ENCODE measurements around the gene RNU1-4. TPM values are rescaled to one million over a fixed set of nuclear protein-coding genes. Genes with fewer than 3 reads are reported as not detected.
"Not testable (repeated sequence)": the region's sequence is repeated elsewhere in the genome, so short reads cannot be mapped to it uniquely, and the experiment has no call there.

Gene RNU1-4
- 1 to 10 TPM in 1 of 4 donors, not detected in 3; 2.1 TPM for polyA plus RNA-seq (ENCODE audit: insufficient read length in 4 of 4)

DNA sequence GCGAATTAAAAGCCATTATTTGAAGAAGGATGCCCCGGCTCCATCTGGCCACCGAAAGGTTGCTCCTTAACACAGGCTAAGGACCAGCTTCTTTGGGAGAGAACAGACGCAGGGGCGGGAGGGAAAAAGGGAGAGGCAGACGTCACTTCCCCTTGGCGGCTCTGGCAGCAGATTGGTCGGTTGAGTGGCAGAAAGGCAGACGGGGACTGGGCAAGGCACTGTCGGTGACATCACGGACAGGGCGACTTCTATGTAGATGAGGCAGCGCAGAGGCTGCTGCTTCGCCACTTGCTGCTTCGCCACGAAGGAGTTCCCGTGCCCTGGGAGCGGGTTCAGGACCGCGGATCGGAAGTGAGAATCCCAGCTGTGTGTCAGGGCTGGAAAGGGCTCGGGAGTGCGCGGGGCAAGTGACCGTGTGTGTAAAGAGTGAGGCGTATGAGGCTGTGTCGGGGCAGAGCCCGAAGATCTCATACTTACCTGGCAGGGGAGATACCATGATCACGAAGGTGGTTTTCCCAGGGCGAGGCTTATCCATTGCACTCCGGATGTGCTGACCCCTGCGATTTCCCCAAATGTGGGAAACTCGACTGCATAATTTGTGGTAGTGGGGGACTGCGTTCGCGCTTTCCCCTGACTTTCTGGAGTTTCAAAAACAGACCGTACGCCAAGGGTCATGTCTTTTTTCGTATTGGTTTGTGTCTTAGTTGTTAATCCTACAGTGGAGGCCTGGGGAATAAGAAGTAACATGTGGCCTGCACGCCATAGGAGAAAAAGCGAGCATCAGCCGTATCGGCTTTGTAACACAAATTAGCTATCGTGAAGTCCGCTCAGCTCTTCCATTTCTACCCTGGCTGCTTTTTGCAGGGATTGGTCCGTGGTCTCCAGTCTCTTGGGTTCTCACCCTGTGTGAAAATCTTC, at the start of gene RNU1-4:
Gene RNU1-4, plus strand, starts transcription at position 470 of the 918 bp plus-strand sequence.
- not testable (repeated sequence) for DNase-seq (ENCODE audit: low read depth in 4 of 4, low spot score in 2 of 4)

DNA sequence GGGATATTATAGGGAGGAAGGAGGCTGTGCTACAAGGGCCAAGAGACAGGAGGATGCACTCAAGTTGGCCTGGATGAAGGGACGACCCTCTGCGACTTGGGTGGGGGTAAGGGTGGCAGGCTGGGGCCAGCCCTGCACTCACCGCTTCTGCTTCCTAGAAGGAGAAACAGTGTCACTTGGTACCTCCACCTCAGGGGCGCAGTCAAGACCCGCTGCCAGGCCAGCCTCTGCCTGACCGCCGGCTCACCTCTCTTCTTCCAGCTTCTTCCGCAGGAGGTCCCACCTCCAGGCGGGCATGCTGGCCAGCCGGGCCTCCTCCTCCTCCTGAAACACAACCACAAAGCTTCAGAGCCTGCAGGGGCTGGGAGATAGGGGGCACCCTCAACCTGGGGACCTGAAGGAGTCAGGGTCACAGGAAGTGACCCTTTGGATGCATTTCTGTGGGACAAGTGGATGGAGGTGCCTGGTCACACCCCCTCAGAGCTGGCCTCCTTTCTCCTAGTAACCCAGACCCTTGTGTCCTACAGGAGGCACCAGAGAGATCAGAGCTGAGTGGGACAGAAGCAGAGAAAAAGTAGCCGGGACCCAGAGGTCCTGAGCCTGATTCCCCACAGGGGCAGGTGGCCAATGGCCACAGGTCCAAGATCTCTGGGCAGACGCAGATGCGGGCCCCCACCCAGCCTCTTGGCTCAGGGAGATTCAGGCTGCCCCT, 49.2 kb upstream of the RNU1-4 start:
- not testable (repeated sequence) for DNase-seq (ENCODE audit: low read depth in 4 of 4, low spot score in 2 of 4)

GRCh38 chr1:16692283-16692682, 48.0 kb upstream of the RNU1-4 start:
- DNase-seq (ENCODE audit: low read depth in 4 of 4, low spot score in 2 of 4), result not testable (repeated sequence)

GRCh38 chr1:16692717-16693448, 47.4 kb upstream of the RNU1-4 start:
- DNase-seq (ENCODE audit: low read depth in 4 of 4, low spot score in 2 of 4), result not testable (repeated sequence)

- DNase-seq (ENCODE audit: low read depth in 4 of 4, low spot score in 2 of 4), result not testable (repeated sequence)
Observed at GRCh38 chr1:16693449-16694307, 46.6 kb upstream of the RNU1-4 start.

DNA sequence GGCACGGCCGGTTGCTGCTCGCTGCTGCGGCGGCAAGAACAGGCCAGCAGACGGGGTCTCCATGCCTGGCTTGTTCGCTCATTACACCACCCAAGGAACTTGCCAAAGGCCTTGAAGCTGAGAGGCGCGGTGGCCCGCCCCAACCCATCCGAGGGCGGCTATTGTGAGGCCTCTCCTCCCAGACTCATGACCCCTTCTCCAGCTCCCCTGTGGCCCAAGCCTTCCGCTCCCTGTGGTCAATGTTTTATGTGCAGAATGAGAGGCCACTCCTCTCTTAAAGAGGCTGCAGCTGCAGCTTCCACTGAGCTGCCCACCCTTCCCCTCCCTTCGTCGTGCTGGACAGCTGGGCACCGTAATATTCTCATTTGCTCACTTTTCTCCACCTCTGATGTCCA, 46.0 kb upstream of the RNU1-4 start:
- not testable (repeated sequence) for DNase-seq (ENCODE audit: low read depth in 4 of 4, low spot score in 2 of 4)

- not testable (repeated sequence) for DNase-seq (ENCODE audit: low read depth in 4 of 4, low spot score in 2 of 4)
Observed at GRCh38 chr1:16696507-16697150, 43.7 kb upstream of the RNU1-4 start.

- DNase-seq (ENCODE audit: low read depth in 4 of 4, low spot score in 2 of 4), result not testable (repeated sequence)
Observed at GRCh38 chr1:16697152-16697551, 43.2 kb upstream of the RNU1-4 start.

GRCh38 chr1:16699440-16699839, 40.9 kb upstream of the RNU1-4 start:
- not testable (repeated sequence) for DNase-seq (ENCODE audit: low read depth in 4 of 4, low spot score in 2 of 4)

- not testable (repeated sequence) for DNase-seq (ENCODE audit: low read depth in 4 of 4, low spot score in 2 of 4)
Observed at GRCh38 chr1:16700138-16700895, 40.0 kb upstream of the RNU1-4 start.

GRCh38 chr1:16701189-16701588, 39.1 kb upstream of the RNU1-4 start:
- DNase-seq (ENCODE audit: low read depth in 4 of 4, low spot score in 2 of 4), result not testable (repeated sequence)

GRCh38 chr1:16702280-16702679, 38.0 kb upstream of the RNU1-4 start:
- DNase-seq (ENCODE audit: low read depth in 4 of 4, low spot score in 2 of 4), result not testable (repeated sequence)

GRCh38 chr1:16703141-16703540, 37.2 kb upstream of the RNU1-4 start:
- DNase-seq (ENCODE audit: low read depth in 4 of 4, low spot score in 2 of 4), result not testable (repeated sequence)

DNA sequence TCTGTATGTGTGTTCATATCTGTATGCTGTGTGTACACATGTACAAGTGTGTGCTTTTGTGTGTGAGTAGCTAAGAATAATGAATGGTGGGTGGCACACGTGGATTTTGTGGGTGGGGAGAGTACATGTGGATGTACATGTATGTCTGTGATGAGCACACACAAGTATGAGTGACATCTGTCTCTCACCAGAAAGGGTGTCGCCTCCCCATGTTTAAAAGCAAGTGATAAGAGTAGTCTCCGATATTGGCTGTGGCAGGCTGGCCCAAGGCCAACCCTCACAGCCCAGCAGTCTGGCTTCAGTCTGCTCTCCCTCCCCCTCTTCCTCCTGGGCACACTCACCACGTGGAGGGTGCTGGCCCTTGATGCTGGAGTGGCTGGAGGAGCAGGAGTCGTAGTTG, 36.7 kb upstream of the RNU1-4 start:
- DNase-seq (ENCODE audit: low read depth in 4 of 4, low spot score in 2 of 4), result not testable (repeated sequence)

DNA sequence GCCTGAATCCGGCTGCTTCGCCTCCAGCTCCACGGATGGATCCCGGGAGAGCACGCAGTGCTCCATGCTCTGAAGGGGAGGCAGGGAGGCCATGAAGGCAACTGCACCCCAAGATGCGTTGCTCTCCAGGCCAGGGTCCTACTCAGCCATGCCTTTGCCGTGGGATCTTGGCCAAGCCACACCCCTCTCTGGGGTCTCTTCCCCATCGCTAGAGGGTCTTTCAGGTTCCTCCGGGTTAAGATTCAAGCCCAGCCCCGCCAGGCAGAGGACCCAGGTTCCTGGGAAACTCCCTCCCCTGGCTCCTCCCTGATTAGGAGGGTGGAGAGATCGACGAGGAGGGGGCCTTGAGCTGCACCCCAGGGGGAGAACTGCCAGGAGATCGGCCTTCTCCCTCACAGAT, 36.2 kb upstream of the RNU1-4 start:
- DNase-seq (ENCODE audit: low read depth in 4 of 4, low spot score in 2 of 4), result not testable (repeated sequence)

DNA sequence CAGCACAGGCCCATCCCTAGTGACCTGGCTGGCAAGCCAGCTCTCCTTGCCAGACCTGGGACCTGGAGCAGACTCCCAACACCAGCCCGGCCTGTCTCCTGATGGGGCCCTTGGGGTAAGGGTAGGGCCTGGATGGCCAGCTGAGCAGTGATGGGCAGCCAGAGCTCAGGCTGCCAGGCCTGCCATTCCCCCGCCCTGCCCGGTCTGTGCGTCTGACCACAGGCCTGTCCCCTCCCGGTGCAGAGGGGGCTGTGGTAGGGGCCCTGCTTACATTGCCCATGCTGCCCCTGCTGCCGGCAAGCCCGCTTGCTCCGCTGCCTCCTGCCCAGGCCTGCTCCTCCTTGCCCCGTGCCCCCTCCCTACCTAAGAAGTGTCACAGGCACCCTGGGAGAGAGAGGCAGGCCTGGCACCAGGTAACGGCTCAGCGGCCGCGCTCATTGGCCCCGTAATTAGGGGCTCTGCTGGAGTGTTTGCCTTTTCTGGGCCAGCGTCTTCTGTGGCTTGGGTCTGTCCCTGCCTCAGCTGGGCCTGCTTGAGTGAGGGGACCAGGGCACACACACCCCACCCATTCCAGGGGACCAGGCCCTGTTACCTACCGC, 35.7 kb upstream of the RNU1-4 start:
- DNase-seq (ENCODE audit: low read depth in 4 of 4, low spot score in 2 of 4), result not testable (repeated sequence)

DNA sequence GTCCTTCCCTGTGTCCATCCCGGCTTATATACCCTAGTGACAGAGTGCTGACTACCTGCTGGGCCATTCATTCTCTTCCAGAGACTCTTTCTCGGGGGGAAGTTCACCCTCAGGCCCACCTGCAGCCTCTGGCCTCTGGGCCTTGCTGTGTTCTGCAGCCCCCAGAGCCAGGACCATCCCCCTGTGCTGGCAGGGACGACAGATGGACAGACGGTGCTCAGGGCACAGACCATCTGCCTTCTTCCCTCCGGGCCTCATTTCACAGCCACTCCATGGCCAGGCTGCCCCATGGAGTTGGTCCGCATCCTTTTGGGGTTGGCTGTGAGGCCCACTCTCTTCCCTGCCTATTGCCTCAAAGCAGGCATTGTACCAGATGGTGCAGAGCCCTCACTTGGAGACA, 34.0 kb upstream of the RNU1-4 start:
- DNase-seq (ENCODE audit: low read depth in 4 of 4, low spot score in 2 of 4), result not testable (repeated sequence)

All from left renal cortex interstitium (tissue), 4 donors.